ENCODE data around the gene GALNT7. TPM values are rescaled to one million over a fixed set of nuclear protein-coding genes. Genes with fewer than 3 reads are reported as not detected.

The GALNT7 gene
- total RNA-seq, 1 donor from 2014 or later: 22.0 TPM

DNA sequence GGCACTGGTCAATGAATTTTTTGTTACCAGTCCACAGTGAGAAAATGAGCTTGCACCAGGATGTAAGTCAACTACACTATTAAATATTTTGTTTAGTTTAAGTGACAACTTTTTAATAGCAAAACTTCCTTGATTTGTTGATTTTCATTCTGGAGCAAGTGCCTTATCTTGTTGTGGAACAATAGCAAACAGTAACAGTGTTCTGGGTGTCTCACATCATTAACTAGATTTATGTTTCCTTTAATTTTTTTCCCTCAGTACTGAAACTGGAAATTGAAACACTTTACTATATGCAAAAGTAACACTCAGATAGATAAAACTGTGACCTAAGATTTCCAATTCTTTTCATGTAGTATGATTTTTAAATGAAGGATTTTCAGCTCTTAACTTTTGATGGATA lies 80.1 kb downstream of the GALNT7 start:
- DNase-seq: no peak
- Histone ChIP-seq H3K4me1 (no peaks in the 10 kb centered on the region), H3K36me3 (no peaks in the 10 kb centered on the region), H3K27ac (no peak overlapping the region), H3K4me3 (no peak overlapping the region), H3K9me3 (no peaks in the 10 kb centered on the region), H3K27me3 (ENCODE audit: low read depth) (no peaks in the 10 kb centered on the region)
- intact Hi-C loops (cut with DNase I): no loop called here
- TF ChIP-seq, protein P1, sequence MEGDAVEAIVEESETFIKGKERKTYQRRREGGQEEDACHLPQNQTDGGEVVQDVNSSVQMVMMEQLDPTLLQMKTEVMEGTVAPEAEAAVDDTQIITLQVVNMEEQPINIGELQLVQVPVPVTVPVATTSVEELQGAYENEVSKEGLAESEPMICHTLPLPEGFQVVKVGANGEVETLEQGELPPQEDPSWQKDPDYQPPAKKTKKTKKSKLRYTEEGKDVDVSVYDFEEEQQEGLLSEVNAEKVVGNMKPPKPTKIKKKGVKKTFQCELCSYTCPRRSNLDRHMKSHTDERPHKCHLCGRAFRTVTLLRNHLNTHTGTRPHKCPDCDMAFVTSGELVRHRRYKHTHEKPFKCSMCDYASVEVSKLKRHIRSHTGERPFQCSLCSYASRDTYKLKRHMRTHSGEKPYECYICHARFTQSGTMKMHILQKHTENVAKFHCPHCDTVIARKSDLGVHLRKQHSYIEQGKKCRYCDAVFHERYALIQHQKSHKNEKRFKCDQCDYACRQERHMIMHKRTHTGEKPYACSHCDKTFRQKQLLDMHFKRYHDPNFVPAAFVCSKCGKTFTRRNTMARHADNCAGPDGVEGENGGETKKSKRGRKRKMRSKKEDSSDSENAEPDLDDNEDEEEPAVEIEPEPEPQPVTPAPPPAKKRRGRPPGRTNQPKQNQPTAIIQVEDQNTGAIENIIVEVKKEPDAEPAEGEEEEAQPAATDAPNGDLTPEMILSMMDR (IDR thresholded peaks at IDR 0.05): no peak
- ATAC-seq: no peak

DNA sequence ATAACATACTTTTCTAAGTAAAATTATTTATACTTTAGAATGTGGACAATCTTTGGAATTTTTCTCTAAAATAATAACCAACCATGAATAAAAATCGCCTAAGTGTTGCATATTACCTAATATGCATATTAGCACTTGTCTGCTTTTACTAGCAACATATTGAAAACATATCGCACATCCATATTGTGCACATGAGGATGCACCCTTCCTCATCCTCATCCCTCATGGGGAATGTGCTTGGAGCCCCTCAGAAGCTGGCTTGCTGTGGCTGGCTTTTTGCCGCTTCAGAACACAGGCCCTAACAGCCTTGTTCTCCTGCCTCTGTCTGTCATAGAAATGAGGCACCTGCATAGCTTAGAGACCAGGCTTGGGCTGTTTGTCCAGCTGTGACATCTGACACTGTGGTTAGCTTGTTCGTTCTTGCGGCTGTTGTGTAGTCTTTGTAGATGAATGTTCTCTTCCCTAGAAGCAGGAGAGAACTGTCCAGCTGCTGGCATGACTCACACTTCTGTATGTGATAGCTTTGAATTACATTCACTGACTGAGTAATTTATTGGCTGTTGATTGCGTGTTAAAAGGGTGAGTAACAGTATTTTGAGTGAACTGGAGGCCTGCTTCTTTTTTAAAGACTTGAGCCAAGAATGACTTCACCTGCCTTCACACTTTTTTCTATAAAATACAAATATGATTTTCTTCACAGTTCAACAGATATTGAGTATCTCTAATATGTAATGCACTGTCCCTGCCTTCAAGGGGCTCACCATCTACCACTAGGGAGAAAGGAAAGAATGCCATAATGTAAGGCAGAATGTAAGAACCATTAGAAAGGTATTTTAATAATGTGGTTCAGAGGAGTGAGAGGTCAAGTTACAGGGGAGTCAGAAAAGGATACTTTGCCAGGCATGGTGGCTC lies 83.7 kb downstream of the GALNT7 start:
- Histone ChIP-seq H3K27me3 (ENCODE audit: low read depth) (no peaks in the 10 kb centered on the region), H3K4me1 (no peaks in the 10 kb centered on the region), H3K36me3 (no peaks in the 10 kb centered on the region), H3K9me3 (no peaks in the 10 kb centered on the region), H3K4me3 (no peak overlapping the region), H3K27ac (no peak overlapping the region)
- DNase-seq (no peak), ATAC-seq (peak; percentile 61 to 72)
- intact Hi-C loops (cut with DNase I): loop anchor here (10.0 kb wide), 1 partner anchor 227 kb away; no protein-coding TSS in a partner anchor
- TF ChIP-seq, protein P1 (IDR thresholded peaks at IDR 0.05): no peak

DNA sequence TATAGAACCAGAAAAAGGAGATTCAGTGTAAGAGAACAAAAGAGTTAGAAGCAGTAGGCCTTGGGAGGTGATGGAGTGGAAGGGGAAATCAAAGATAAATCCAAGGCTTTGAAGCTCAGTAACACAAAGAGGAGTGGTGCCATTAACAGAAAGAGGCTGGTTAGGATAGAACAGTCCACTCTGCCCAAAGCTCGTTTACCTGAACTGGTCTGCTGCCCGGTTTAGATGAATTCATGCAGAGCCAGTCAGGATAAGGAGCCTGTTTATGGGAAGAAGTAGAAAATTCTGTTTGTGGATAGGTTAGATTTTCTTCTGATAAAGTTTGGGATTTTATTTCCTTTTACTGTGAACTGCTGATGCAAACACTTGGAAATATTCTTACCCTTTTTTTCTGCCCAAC lies 85.0 kb downstream of the GALNT7 start:
- no peak overlapping the region for H3K4me3 ChIP-seq
- ATAC-seq: no peak
- no peaks in the 10 kb centered on the region for H3K27me3 ChIP-seq (ENCODE audit: low read depth)
- DNase-seq: no peak
- H3K27ac ChIP-seq: no peak overlapping the region
- H3K36me3 ChIP-seq: no peaks in the 10 kb centered on the region
- H3K4me1 ChIP-seq: no peaks in the 10 kb centered on the region
- H3K9me3 ChIP-seq: no peaks in the 10 kb centered on the region
- intact Hi-C loops (cut with DNase I): loop anchor here (10.0 kb wide), 1 partner anchor 229 kb away; no protein-coding TSS in a partner anchor
- TF ChIP-seq, protein P1 (IDR thresholded peaks at IDR 0.05): no peak

DNA sequence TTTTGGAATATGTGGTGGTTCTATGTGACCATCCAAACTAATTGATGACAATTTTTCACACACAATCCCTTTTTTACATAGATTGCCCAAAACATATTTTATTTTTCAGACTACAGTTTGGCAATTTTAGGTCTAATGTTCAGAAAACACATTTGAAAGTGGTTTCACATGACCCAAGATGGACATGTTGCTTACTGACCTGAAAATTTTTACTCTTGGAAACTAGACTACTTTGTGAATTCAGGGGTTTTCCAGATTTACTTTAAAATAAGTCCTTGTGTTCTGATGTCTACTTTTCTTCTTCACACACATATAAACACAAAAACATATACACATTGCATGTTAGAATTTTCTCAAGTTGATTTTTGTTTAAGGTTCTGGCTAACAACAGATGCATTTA lies 86.0 kb downstream of the GALNT7 start:
- intact Hi-C loops (cut with DNase I): loop anchor here (10.0 kb wide), 1 partner anchor 230 kb away; no protein-coding TSS in a partner anchor
- Histone ChIP-seq H3K4me3 (no peak overlapping the region), H3K27me3 (ENCODE audit: low read depth) (no peaks in the 10 kb centered on the region), H3K4me1 (no peaks in the 10 kb centered on the region), H3K36me3 (no peaks in the 10 kb centered on the region), H3K9me3 (no peaks in the 10 kb centered on the region), H3K27ac (no peak overlapping the region)
- ATAC-seq (no peak), DNase-seq (no peak)
- TF ChIP-seq, protein P1 (IDR thresholded peaks at IDR 0.05): no peak

DNA sequence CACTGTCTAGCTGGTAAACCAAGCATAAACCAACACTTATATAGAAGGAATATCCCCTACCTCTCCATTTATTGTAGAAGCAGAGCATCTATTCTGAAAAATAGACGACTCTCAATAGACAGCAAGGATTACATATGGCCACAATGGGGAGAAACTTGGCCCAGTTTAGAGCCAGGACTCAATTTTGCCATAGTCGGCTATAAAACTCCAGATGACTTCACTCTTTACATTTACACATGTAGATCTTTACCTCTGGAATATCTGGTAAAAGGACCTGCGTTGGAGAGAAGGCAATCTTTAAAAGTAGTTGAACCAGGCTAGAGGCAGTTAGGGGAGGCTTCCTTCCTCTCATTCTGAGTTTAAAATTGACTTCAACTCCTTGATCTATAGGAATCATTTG lies 88.2 kb downstream of the GALNT7 start:
- H3K4me1 ChIP-seq: no peaks in the 10 kb centered on the region
- H3K9me3 ChIP-seq: no peaks in the 10 kb centered on the region
- DNase-seq: no peak
- no peak overlapping the region for H3K27ac ChIP-seq
- H3K36me3 ChIP-seq: no peaks in the 10 kb centered on the region
- TF ChIP-seq, protein P1 (IDR thresholded peaks at IDR 0.05): no peak
- ATAC-seq: no peak
- H3K27me3 ChIP-seq (ENCODE audit: low read depth): no peaks in the 10 kb centered on the region
- intact Hi-C loops (cut with DNase I): loop anchor here (10.0 kb wide), 1 partner anchor 232 kb away; no protein-coding TSS in a partner anchor
- H3K4me3 ChIP-seq: no peak overlapping the region

All from lower lobe of right lung (tissue), 2 donors.